ENCODE results near the gene CRB3.

Gene CRB3

DNA sequence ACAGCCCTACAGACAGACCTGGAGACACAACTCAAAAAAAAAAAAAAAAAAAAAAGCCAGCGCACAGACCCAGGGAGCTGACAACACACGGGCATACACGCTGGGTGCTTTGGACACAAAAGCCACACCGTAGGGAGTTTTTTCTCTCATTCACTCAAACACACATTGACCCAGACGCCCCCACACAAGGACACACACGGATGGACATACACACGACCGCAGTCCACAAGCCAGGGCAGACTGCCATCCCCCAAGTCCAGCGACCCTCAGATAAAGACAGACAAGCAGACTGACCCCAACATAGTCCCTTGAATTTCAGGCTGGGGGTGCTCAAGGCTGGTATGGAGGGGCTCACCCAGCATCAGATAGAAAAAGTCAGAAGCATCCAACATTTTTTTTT lies 50.0 kb downstream of the CRB3 start:
- Mint-ChIP-seq H3K27me3 (no peaks in the 10 kb centered on the region), H3K27ac (no peak overlapping the region), H3K36me3 (no peaks in the 10 kb centered on the region), H3K4me1 (ENCODE audit: low read depth) (peaks cover 24% of the 10 kb centered on the region), H3K9me3 (ENCODE audit: low read depth) (no peaks in the 10 kb centered on the region), H3K4me3 (no peak overlapping the region)

DNA sequence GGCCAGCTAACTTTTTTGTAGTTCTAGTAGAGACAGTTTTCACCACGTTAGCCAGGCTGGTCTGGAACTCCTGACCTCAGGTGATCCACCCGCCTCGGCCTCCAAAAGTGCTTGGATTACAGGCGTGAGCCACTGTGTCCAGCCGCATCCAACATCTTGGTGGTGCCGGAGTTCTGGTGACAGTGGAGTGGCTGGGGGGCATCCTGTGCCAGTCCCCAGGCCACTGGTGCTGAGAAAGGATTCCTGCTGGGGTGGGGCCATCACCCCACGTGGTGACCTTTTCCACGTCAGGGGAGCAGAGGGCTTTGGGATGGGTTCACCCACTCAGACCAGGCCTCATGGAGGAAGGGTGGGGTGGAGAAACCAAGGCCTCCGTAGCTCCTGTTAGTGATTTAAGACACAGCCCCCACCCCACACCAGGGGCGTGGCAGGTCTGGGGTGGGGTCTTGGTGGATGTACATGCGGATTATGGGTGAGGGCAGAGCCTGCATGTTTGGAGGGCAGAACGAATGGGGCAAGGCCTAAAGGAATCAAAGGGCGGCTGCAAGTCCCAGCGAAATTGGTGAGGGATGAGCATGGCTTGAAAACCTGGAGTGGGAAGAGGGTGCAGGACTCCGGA lies 51.0 kb downstream of the CRB3 start:
- H3K4me1 Mint-ChIP-seq (ENCODE audit: low read depth), result peaks cover 28% of the 10 kb centered on the region
- H3K9me3 Mint-ChIP-seq (ENCODE audit: low read depth), result no peaks in the 10 kb centered on the region
- H3K36me3 Mint-ChIP-seq, result no peaks in the 10 kb centered on the region
- H3K4me3 Mint-ChIP-seq, result peak overlapping the region; percentile 70
- no peaks in the 10 kb centered on the region for H3K27me3 Mint-ChIP-seq
- no peak overlapping the region for H3K27ac Mint-ChIP-seq

DNA sequence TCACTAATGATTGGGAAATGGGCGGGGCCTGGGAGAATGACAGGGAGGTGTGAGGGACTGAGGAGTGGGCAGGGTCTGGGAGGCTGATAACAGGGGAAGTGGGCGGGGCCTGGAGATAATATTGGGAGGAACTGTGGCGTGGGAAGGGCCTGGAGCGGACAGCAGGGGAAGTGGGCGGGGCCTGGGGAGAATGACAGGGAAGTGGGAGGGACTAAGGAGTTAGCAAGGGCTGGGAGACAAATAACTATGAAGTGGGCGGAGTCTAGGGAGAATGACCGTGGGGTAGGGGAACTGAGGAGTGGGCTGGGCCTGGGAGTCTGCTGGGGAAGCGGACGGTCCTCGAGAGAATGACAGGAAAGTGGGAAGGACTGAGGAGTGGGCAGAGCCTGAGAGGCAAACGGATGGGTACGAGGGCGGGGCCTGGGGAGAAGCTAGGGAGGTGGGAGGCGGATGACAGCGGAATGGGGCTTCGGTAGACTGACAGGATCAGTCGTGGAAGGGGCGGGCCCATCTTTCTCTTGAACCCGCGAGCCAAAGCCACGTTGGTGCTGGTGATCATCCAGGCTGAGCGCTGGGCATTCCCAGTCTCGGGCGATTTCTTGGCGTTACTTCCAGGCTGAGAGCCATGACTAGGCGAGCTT lies 52.1 kb downstream of the CRB3 start:
- Mint-ChIP-seq H3K4me3 (peak overlapping the region; percentile 95), H3K36me3 (no peaks in the 10 kb centered on the region), H3K9me3 (ENCODE audit: low read depth) (no peaks in the 10 kb centered on the region), H3K4me1 (ENCODE audit: low read depth) (peaks cover 29% of the 10 kb centered on the region), H3K27ac (peak overlapping the region; percentile 54), H3K27me3 (no peaks in the 10 kb centered on the region)

Data from activated naive CD8-positive, alpha-beta T cell (primary cell).